ENCODE data around the gene SORCS3. TPM values are rescaled to one million over a fixed set of nuclear protein-coding genes. Genes with fewer than 3 reads are reported as not detected.

SORCS3 gene
- total RNA-seq, 1 experiment from 2014 or later = not detected

DNA sequence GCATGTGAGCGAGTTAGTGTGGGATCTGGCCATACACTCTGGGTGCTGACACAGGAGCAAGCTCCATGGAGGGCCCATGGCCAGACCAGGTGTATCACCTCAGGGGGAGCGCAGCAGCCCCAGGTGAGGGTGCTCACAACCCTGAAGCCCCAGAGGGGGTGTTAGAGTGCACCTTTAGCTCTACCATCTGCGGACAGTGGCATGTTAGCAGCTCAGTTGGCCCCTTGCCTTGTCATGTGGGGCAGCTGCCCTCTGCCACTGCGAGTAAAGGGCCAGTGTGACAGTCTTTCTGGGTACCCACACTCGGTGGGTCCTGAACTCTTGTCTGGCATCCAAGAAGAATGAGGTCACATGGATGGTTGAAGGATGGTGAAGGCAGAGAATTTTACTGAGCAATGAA is 600.2 kb downstream of the SORCS3 start:
- TF ChIP-seq CTCF (IDR thresholded peaks at IDR 0.05; ENCODE audit: unreplicated experiment) = no peak
- H3K27ac Mint-ChIP-seq (ENCODE audit: low read depth, unreplicated experiment) = no peak overlapping the region
- no peaks in the 10 kb centered on the region for H3K36me3 Mint-ChIP-seq (ENCODE audit: insufficient read depth, unreplicated experiment)
- no peak overlapping the region for H3K4me3 Mint-ChIP-seq (ENCODE audit: unreplicated experiment)
- intact Hi-C loops (cut with micrococcal nuclease) = no loop called here
- H3K9me3 Mint-ChIP-seq (ENCODE audit: unreplicated experiment) = no peaks in the 10 kb centered on the region
- ChIA-PET CTCF (no interaction called here), POLR2A (no interaction called here)
- H3K27me3 Mint-ChIP-seq (ENCODE audit: insufficient read depth, unreplicated experiment) = no peaks in the 10 kb centered on the region
- no peak for DNase-seq (ENCODE audit: unreplicated experiment)
- H3K4me1 Mint-ChIP-seq (ENCODE audit: insufficient read depth, unreplicated experiment) = no peaks in the 10 kb centered on the region
- no TSS peak for BruUV-seq (replicated peaks)

DNA sequence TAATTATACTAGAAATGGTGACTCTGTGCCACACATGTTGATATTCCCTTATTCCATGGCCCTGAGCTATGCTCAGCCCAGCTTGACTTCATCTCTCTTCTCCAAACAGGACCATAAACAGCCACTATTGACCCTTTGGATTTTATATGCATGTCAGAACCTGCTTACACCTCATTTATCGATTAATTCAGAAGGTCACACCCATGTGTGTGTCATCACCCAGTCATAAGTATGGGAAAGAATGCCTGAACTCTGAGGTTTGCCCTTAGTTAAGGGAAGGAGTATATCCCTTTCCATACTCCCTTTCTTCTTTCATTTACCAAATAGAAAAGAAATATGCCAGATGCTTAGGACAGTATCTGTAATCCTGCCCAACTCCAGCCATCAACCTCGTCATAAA is 602.3 kb downstream of the SORCS3 start:
- BruUV-seq (replicated peaks) = no TSS peak
- H3K27me3 Mint-ChIP-seq (ENCODE audit: insufficient read depth, unreplicated experiment) = no peaks in the 10 kb centered on the region
- ChIA-PET CTCF (no interaction called here), POLR2A (no interaction called here)
- TF ChIP-seq CTCF (IDR thresholded peaks at IDR 0.05; ENCODE audit: unreplicated experiment) = no peak
- intact Hi-C loops (cut with micrococcal nuclease) = no loop called here
- no peak overlapping the region for H3K4me3 Mint-ChIP-seq (ENCODE audit: unreplicated experiment)
- H3K9me3 Mint-ChIP-seq (ENCODE audit: unreplicated experiment) = peaks cover 7% of the 10 kb centered on the region
- DNase-seq (ENCODE audit: unreplicated experiment) = no peak
- no peaks in the 10 kb centered on the region for H3K4me1 Mint-ChIP-seq (ENCODE audit: insufficient read depth, unreplicated experiment)
- no peak overlapping the region for H3K27ac Mint-ChIP-seq (ENCODE audit: low read depth, unreplicated experiment)
- H3K36me3 Mint-ChIP-seq (ENCODE audit: insufficient read depth, unreplicated experiment) = no peaks in the 10 kb centered on the region

- Mint-ChIP-seq H3K27ac (ENCODE audit: low read depth, unreplicated experiment) (no peak overlapping the region), H3K4me3 (ENCODE audit: unreplicated experiment) (no peak overlapping the region), H3K9me3 (ENCODE audit: unreplicated experiment) (peaks cover 11% of the 10 kb centered on the region), H3K27me3 (ENCODE audit: insufficient read depth, unreplicated experiment) (no peaks in the 10 kb centered on the region), H3K36me3 (ENCODE audit: insufficient read depth, unreplicated experiment) (no peaks in the 10 kb centered on the region), H3K4me1 (ENCODE audit: insufficient read depth, unreplicated experiment) (no peaks in the 10 kb centered on the region)
- ChIA-PET CTCF (interaction anchor here (0.6 kb wide), 1 partner anchor 25 kb away, joined by 3 read pairs; no protein-coding TSS in a partner anchor), POLR2A (no interaction called here)
- TF ChIP-seq CTCF (IDR thresholded peaks at IDR 0.05; ENCODE audit: unreplicated experiment) = no peak
- no TSS peak for BruUV-seq (replicated peaks)
- intact Hi-C loops (cut with micrococcal nuclease) = no loop called here
- DNase-seq (ENCODE audit: unreplicated experiment) = no peak
Measured at GRCh38 chr10:105243825-105244224, 602.7 kb downstream of the SORCS3 start.

- BruUV-seq (replicated peaks) = no TSS peak
- H3K4me3 Mint-ChIP-seq (ENCODE audit: unreplicated experiment) = no peak overlapping the region
Measured at GRCh38 chr10:105247831-105248499, 606.9 kb downstream of the SORCS3 start.

More at GRCh38 chr10:105247831-105248499, 606.9 kb downstream of the SORCS3 start:
- intact Hi-C loops (cut with micrococcal nuclease) = no loop called here
- no peak overlapping the region for H3K27ac Mint-ChIP-seq (ENCODE audit: low read depth, unreplicated experiment)
- no peak for DNase-seq (ENCODE audit: unreplicated experiment)
- peaks cover 31% of the 10 kb centered on the region for H3K9me3 Mint-ChIP-seq (ENCODE audit: unreplicated experiment)
- POLR2A ChIA-PET = no interaction called here
- H3K27me3 Mint-ChIP-seq (ENCODE audit: insufficient read depth, unreplicated experiment) = no peaks in the 10 kb centered on the region
- TF ChIP-seq CTCF (IDR thresholded peaks at IDR 0.05; ENCODE audit: unreplicated experiment) = no peak
- CTCF ChIA-PET = interaction anchor here (0.6 kb wide), 1 partner anchor 155 kb away, joined by 4 read pairs; no protein-coding TSS in a partner anchor
- H3K36me3 Mint-ChIP-seq (ENCODE audit: insufficient read depth, unreplicated experiment) = no peaks in the 10 kb centered on the region
- no peaks in the 10 kb centered on the region for H3K4me1 Mint-ChIP-seq (ENCODE audit: insufficient read depth, unreplicated experiment)
